ENCODE measurements around the gene KCNMB1. TPM values are rescaled to one million over a fixed set of nuclear protein-coding genes. Genes with fewer than 3 reads are reported as not detected.

Gene KCNMB1
- total and polyA plus RNA-seq, 10 of the 15 experiments (the other 5 are each of a cell fraction or from before 2014, with no cell fraction given): 1.2 to 3.6 (median 2.6) TPM

DNA sequence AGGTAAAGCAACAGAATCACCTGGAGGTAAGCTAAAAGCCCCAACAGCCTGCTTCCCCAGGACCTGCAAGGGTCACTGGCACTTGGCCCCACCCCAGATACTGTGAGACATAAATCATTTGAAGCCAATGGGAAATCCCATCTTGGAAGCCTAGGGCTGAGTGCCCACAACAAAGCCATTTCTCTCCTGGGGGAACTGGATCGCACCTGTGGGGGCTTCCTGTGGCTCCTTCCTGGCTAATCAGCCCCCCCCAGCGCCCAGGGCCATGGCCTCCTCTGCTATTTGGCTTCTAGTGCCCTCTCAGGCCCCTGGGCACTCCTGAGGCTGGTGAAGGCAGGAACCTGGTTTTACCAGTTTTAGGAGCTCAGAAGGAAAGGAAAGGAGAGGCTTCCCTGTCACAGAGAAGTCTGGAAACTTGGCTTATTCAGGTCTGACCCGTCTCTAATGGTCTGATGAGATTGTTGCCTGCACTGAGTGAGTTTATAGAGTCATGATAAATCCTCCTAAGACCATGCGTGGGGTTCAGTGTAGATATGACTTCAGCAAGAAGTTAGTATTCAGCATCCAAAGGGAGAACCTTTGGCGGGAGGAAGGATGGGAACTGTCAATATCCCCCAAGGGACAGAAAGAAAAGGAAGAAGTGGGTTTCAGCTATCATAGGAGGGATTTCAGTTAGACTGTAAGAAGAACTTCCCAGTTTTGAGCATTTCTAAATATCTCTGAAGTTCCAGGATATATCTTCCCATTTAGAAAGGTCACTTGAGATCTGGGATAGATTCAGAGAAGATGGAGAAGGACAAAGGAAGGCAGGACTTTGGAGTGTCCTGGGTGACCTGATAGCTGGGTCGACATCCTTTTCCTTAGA is 1.2 kb downstream of the KCNMB1 start:
- ChIA-PET RAD21 (ENCODE audit: unreplicated experiment) (interaction anchor here (1.0 to 4.2 kb wide), 6 partner anchors 23 to 94 kb away, joined by 3 to 21 read pairs (median 8); partner anchors contain the start of gene LCP2), POLR2A (interaction anchor here (1.3 kb wide), 1 partner anchor 94 kb away, joined by 4 read pairs; no protein-coding TSS in a partner anchor), CTCF (interaction anchor here (0.7 to 2.3 kb wide), 5 partner anchors 31 to 161 kb away, joined by 3 to 15 read pairs (median 4); no protein-coding TSS in a partner anchor), SMC1A (ENCODE audit: uncharacterized antibody, unreplicated experiment) (interaction anchor here (0.6 to 2.2 kb wide), 10 partner anchors 8 to 113 kb away, joined by 3 to 6 read pairs (median 3); no protein-coding TSS in a partner anchor)
- no peak for FAIRE-seq
- Histone ChIP-seq H3K36me3 (ENCODE audit: control insufficient read depth in 2 of 2, insufficient read depth in 2 of 2, low read length in 1 of 2) (no peaks in the 10 kb centered on the region), H3K27me3 (replicated peaks in 1 of 2; ENCODE audit: control insufficient read depth in 2 of 2, insufficient read depth in 2 of 2, low read length in 1 of 2) (no peaks in the 10 kb centered on the region), H3K4me3 (peak overlapping the region; percentile 5; the same call in 1 of the 2 replicates), H3K79me2 (ENCODE audit: control insufficient read depth, insufficient read depth, low read length) (no peaks in the 10 kb centered on the region), H3K27ac (ENCODE audit: control insufficient read depth, insufficient read depth) (no peak overlapping the region), H2AFZ (ENCODE audit: control insufficient read depth, low read depth, low read length) (no peak overlapping the region), H3K9me3 (replicated peaks; ENCODE audit: control insufficient read depth, insufficient read depth, low read length) (no peaks in the 10 kb centered on the region), H3K9ac (ENCODE audit: control insufficient read depth, insufficient read depth, low read length) (no peak overlapping the region; the same call in 1 of the 2 replicates), H3K4me2 (ENCODE audit: control insufficient read depth, insufficient read depth) (peak overlapping the region; percentile 57), H4K20me1 (ENCODE audit: control insufficient read depth, insufficient read depth) (no peaks in the 10 kb centered on the region), H3K4me1 (ENCODE audit: control insufficient read depth, insufficient read depth, low read length) (peaks cover 13% of the 10 kb centered on the region)
- in situ Hi-C loops (cut with MboI) (no loop called here), intact Hi-C loops (cut with micrococcal nuclease; ENCODE audit: unreplicated experiment) (loop anchor here (5.0 kb wide), 1 partner anchor 56 kb away; no protein-coding TSS in a partner anchor)
- DNase-seq (ENCODE audit: low read depth, low spot score): no peak
- BruUV-seq (replicated peaks): no TSS peak
- TF ChIP-seq SMARCA5 (IDR thresholded peaks at IDR 0.05) (0 out of 2 replicates have a peak, but pooled peaks have one; percentile 34), EP300 (IDR thresholded peaks at IDR 0.05; ENCODE audit: borderline replicate concordance in 1 of 2, control insufficient read depth in 1 of 2, low read depth in 2 of 2, low read length in 2 of 2) (0 out of 4 replicates have a peak, but pooled peaks of 1 of the 2 experiments have one; percentile 5), IKZF2 (IDR thresholded peaks at IDR 0.05) (0 out of 4 replicates have a peak, but pooled peaks have one; percentile 20 to 27), ZNF217 (IDR thresholded peaks at IDR 0.05) (peak; percentile 84), CREB1 (IDR thresholded peaks at IDR 0.05; ENCODE audit: low read depth) (no peak), MTA3 (IDR thresholded peaks at IDR 0.05; ENCODE audit: borderline replicate concordance, low read length) (no peak), IKZF1 (conservative IDR thresholded peaks at IDR 0.05) (peak; percentile 69), KDM1A (IDR thresholded peaks at IDR 0.05; ENCODE audit: borderline replicate concordance) (peak; percentile 67), EED (IDR thresholded peaks at IDR 0.05; ENCODE audit: low read depth) (peak; percentile 90), TCF7 (IDR thresholded peaks at IDR 0.05; ENCODE audit: borderline replicate concordance) (peak; percentile 70; the same call in 1 of the 2 replicates), RUNX3 (IDR thresholded peaks at IDR 0.05; ENCODE audit: low read length) (peak; percentile 52)
- TF ChIP-seq, protein P1, sequence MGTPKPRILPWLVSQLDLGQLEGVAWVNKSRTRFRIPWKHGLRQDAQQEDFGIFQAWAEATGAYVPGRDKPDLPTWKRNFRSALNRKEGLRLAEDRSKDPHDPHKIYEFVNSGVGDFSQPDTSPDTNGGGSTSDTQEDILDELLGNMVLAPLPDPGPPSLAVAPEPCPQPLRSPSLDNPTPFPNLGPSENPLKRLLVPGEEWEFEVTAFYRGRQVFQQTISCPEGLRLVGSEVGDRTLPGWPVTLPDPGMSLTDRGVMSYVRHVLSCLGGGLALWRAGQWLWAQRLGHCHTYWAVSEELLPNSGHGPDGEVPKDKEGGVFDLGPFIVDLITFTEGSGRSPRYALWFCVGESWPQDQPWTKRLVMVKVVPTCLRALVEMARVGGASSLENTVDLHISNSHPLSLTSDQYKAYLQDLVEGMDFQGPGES (IDR thresholded peaks at IDR 0.05): no peak
- TF ChIP-seq, protein P2, sequence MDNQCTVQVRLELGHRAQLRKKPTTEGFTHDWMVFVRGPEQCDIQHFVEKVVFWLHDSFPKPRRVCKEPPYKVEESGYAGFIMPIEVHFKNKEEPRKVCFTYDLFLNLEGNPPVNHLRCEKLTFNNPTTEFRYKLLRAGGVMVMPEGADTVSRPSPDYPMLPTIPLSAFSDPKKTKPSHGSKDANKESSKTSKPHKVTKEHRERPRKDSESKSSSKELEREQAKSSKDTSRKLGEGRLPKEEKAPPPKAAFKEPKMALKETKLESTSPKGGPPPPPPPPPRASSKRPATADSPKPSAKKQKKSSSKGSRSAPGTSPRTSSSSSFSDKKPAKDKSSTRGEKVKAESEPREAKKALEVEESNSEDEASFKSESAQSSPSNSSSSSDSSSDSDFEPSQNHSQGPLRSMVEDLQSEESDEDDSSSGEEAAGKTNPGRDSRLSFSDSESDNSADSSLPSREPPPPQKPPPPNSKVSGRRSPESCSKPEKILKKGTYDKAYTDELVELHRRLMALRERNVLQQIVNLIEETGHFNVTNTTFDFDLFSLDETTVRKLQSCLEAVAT (IDR thresholded peaks at IDR 0.05): no peak
- 31% methylated on average over 6 of the region's 6 CpGs for WGBS (ENCODE audit: insufficient coverage, insufficient replicate concordance, low lambda C conversion rate, missing lambda C conversion rate)
- peak; percentile 7 for ATAC-seq
